Fibroblast of skin of abdomen (primary cell): Measurements from ENCODE around the gene CDK6.

ENCODE experiments used
- DNase-seq: peaks from one replicate; pipeline ENCODE4 v3.0.0-alpha.2; 2013

The CDK6 gene

DNA sequence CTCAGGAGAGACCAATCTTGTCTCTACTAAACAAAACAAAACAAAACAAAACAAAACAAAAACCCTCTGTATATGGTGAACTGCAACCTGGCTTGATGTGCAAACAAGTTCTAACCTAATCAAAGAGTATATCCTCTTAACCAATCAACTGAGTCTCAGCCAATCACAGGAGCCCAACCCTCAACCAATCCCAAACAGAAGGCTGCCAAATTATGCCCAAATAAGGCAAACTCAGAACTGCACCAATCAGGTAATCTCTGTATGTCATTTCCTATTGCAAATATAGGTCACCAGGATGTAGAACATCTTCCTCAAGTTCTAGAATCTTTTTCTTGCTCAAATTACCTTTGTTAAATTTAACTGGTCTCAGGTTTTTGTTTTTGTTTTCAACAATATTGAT is 251.4 kb downstream of the CDK6 start:
- no peak for DNase-seq

- DNase-seq: no peak
These were observed 253.4 kb downstream of the CDK6 start for GRCh38 chr7:92582948-92583347.

GRCh38 chr7:92576296-92576695 is 260.1 kb downstream of the CDK6 start:
- no peak for DNase-seq

DNA sequence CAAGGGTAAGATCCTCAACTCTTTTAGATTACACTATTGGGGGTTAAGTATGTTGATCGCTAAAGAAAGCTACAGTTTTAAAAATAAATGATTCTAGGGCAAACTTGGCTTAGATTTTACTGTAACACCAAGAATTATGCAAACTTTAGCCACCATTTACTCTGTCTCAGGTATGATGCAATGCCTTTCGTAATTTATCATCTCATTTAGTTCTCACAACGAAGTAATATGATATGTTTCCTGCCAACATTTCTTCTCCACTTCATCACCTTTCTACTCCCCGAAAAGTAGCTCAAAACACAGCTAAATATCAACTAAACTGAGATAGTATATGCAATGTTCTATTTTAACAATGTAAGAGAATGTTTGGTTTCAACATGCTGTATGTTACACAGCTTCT is 267.2 kb downstream of the CDK6 start:
- no peak for DNase-seq

- DNase-seq: no peak
These were observed 268.9 kb downstream of the CDK6 start for GRCh38 chr7:92567460-92567859.

DNA sequence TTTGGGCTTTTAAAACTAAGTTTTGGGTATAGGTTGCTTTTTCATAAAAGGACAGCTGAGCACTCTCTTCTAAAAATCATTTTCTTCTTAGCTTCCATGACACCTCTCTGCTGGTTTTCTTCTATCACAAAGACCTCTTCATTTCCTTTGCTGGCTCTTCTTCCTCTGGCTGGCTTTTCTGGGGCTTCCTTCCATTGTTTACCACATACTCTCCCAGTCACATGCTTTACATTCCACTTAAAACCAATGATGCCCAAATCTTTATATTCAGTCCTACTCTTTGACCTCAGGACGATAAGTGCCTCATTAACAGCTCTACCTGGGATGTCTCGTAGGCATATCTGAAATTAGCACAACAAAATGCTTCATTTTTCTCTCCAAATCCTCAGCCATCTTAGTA is 273.0 kb downstream of the CDK6 start:
- DNase-seq: no peak

GRCh38 chr7:92560602-92561001 is 275.8 kb downstream of the CDK6 start:
- no peak for DNase-seq

DNA sequence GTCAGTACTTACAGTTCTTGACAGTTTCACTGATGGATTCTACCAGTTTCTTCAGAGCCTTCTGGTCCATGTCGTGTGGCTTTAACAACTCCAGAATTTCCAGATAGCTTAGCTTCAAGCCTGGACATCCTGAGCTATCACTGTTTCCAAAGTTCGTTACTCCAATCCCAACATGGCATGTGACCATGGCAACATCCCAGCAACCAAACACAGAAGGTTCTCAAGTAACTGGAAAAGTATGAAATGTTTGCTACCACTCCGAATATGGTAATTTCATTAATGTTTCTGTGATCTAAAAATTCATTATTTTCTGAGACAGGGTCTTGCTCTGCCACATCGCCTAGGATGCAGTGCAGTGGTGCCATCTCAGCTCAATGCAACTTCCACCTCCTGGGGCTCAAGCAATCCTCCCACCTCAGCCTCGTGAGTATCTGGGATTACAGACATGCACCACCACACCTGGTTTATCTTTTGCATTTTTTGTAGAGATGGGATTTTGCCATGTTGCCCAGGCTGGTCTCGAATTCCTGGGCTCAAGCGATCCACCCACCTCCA is 278.5 kb downstream of the CDK6 start:
- no peak for DNase-seq

DNA sequence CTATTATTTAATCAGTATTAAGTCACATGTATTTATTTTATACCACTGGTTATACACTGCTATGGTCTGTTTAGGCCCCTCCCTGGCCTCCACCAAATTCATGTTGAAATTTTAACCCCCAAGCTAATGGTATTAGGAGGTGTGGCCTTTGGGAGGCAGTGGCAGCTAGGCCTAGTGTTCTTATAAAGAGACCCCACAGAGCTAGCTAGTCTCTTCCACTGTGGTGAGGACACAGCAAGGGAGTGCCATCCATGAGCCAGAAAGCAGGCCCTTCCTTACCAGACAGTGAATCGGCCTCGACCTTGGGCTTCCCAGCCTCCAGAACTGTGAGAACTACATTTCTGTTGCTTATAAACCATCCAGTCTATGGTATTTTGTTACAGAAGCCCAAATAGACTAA is 279.1 kb downstream of the CDK6 start:
- DNase-seq: no peak
